Thyroid gland (tissue), 4 donors: ENCODE data around the gene OR2V2.

Source experiments
- POLR2A ChIP-seq, 2 donors: fragments of 450-650 bp; IDR thresholded peaks; one replicate each; pipeline ENCODE4 v1.6.1; 2017; ENCODE audit warnings: antibody characterized with exemption in 2 of 2, mild to moderate bottlenecking in 2 of 2, moderate library complexity in 1 of 2
- TF ChIP-seq, protein P1 (sequence below), 6 experiments: fragments of 200-600 bp in 3 of 6; fragments of 450-650 bp in 3 of 6; sonication (generic) in 3 of 6; IDR thresholded peaks; one replicate each; pipeline ENCODE4 v1.5.1; 2016 to 2019; ENCODE audit warnings: antibody characterized with exemption in 6 of 6, mild to moderate bottlenecking in 2 of 6, inconsistent platforms in 1 of 6, moderate library complexity in 1 of 6

DNA sequence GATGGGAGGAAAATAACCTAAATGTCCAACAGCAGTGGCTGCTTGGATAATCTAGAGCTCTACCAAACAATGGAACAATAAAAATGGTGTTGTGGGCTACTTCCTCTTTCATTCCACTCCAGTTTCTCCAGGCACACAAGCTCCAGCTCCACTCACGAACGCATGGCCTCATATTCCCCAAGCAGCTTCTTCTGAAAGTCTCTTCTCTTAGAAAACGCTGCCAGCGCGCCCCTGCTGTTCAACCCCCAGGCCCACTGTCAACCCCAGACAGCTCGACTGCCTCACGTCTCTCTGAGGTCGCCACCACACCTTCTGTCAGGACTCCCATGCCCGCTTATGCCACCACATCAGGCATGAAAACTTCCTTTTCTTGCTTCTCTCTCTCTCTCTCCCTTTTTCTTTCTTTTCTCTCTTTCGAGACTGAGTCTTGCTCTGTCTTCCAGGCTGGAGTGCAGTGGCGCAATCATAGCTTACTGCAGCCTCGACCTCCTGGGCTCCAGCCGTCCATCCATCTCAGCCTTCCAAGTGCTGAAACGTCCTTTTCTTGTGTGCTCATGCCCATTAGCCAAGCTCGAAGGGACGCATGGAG, 16.2 kb downstream of the OR2V2 start:
- TF ChIP-seq, protein P1, sequence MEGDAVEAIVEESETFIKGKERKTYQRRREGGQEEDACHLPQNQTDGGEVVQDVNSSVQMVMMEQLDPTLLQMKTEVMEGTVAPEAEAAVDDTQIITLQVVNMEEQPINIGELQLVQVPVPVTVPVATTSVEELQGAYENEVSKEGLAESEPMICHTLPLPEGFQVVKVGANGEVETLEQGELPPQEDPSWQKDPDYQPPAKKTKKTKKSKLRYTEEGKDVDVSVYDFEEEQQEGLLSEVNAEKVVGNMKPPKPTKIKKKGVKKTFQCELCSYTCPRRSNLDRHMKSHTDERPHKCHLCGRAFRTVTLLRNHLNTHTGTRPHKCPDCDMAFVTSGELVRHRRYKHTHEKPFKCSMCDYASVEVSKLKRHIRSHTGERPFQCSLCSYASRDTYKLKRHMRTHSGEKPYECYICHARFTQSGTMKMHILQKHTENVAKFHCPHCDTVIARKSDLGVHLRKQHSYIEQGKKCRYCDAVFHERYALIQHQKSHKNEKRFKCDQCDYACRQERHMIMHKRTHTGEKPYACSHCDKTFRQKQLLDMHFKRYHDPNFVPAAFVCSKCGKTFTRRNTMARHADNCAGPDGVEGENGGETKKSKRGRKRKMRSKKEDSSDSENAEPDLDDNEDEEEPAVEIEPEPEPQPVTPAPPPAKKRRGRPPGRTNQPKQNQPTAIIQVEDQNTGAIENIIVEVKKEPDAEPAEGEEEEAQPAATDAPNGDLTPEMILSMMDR (IDR thresholded peaks at IDR 0.05), result no peak
- no peak for TF ChIP-seq POLR2A (IDR thresholded peaks at IDR 0.05)
